Testis (tissue), 2 donors: Measurements from ENCODE around the gene PLEKHG5.

Experiments
- CTCF ChIP-seq, 3 experiments: fragments of 450-650 bp in 2 of 3; fragments of 200-600 bp in 1 of 3; sonication (generic) in 1 of 3; IDR thresholded peaks; one replicate each; pipeline ENCODE4 v1.5.1; 2016 to 2019; ENCODE audit warnings: antibody characterized with exemption in 3 of 3, mild to moderate bottlenecking in 2 of 3, moderate library complexity in 1 of 3
- POLR2A ChIP-seq: fragments of 450-650 bp; IDR thresholded peaks from one replicate; pipeline ENCODE4 v1.6.1; 2017; ENCODE audit warnings: antibody characterized with exemption, mild to moderate bottlenecking, moderate library complexity

- TF ChIP-seq CTCF (IDR thresholded peaks at IDR 0.05), result no peak
- no peak for TF ChIP-seq POLR2A
Observed at GRCh38 chr1:6471970-6472368, 19.5 kb downstream of the PLEKHG5 start.
